ENCODE data around the gene RHEB. TPM values are rescaled to one million over a fixed set of nuclear protein-coding genes. Genes with fewer than 3 reads are reported as not detected.
A peak's percentile ranks its signal among the peaks of the same experiment; 100 is the strongest.

The RHEB gene
- total RNA-seq, 1 donor from 2014 or later, result 143 TPM

- Mint-ChIP-seq H3K27me3 (ENCODE audit: low read depth, unreplicated experiment) (no peaks in the 10 kb centered on the region), H3K4me1 (ENCODE audit: low read depth, unreplicated experiment) (peaks cover 53% of the 10 kb centered on the region)
Measured at GRCh38 chr7:151490456-151491105, 29.1 kb downstream of the RHEB start.

GRCh38 chr7:151489498-151489897 is 30.2 kb downstream of the RHEB start:
- Histone ChIP-seq H4K20me1 (ENCODE audit: insufficient read depth, low read length) (peaks cover 40% of the 10 kb centered on the region), H3K27ac (ENCODE audit: low read depth, low read length) (no peak overlapping the region), H3K4me1 (ENCODE audit: insufficient read depth, low read length) (peaks cover 35% of the 10 kb centered on the region), H3K27me3 (ENCODE audit: insufficient read depth, low read length) (no peaks in the 10 kb centered on the region), H3K4me2 (ENCODE audit: low read length) (no peak overlapping the region), H2AFZ (ENCODE audit: low read depth, low read length) (no peak overlapping the region), H3K4me3 (ENCODE audit: insufficient read depth, low read depth, low read length) (no peak overlapping the region), H3K9ac (ENCODE audit: low read length) (no peak overlapping the region), H3K9me3 (ENCODE audit: insufficient read depth, low read depth, low read length) (no peaks in the 10 kb centered on the region), H3K79me2 (ENCODE audit: insufficient read depth, low read length) (peaks cover 85% of the 10 kb centered on the region), H3K36me3 (ENCODE audit: insufficient read depth, low read length) (peaks cover 20% of the 10 kb centered on the region)
- Mint-ChIP-seq H3K27me3 (ENCODE audit: low read depth, unreplicated experiment) (no peaks in the 10 kb centered on the region), H3K9me3 (ENCODE audit: unreplicated experiment) (peaks cover 6% of the 10 kb centered on the region), H3K4me3 (ENCODE audit: unreplicated experiment) (no peak overlapping the region), H3K36me3 (ENCODE audit: low read depth, unreplicated experiment) (peaks cover 18% of the 10 kb centered on the region), H3K4me1 (ENCODE audit: low read depth, unreplicated experiment) (peaks cover 57% of the 10 kb centered on the region), H3K27ac (ENCODE audit: unreplicated experiment) (peak overlapping the region; percentile 87)
- no peak for FAIRE-seq
- no peak for TF ChIP-seq CTCF (IDR thresholded peaks at IDR 0.05; ENCODE audit: insufficient read depth, low read depth, low read length)
- TF ChIP-seq EZH2 (IDR thresholded peaks at IDR 0.05; ENCODE audit: insufficient read depth, low read length), result no peak
- DNase-seq (ENCODE audit: low read depth), result no peak

More at GRCh38 chr7:151490456-151491105, 29.1 kb downstream of the RHEB start:
- H3K4me2 ChIP-seq (ENCODE audit: low read length), result no peak overlapping the region
- H3K36me3 Mint-ChIP-seq (ENCODE audit: low read depth, unreplicated experiment), result peaks cover 13% of the 10 kb centered on the region
- TF ChIP-seq EZH2 (IDR thresholded peaks at IDR 0.05; ENCODE audit: insufficient read depth, low read length) (no peak), CTCF (IDR thresholded peaks at IDR 0.05; ENCODE audit: insufficient read depth, low read depth, low read length) (no peak)
- no peak overlapping the region for H3K4me3 Mint-ChIP-seq (ENCODE audit: unreplicated experiment)
- H3K36me3 ChIP-seq (ENCODE audit: insufficient read depth, low read length), result peaks cover 20% of the 10 kb centered on the region
- peaks cover 50% of the 10 kb centered on the region for H4K20me1 ChIP-seq (ENCODE audit: insufficient read depth, low read length)
- no peaks in the 10 kb centered on the region for H3K27me3 ChIP-seq (ENCODE audit: insufficient read depth, low read length)
- no peak overlapping the region for H3K27ac ChIP-seq (ENCODE audit: low read depth, low read length)
- peaks cover 6% of the 10 kb centered on the region for H3K9me3 Mint-ChIP-seq (ENCODE audit: unreplicated experiment)
- DNase-seq (ENCODE audit: low read depth) (peak; percentile 9), FAIRE-seq (no peak)
- no peaks in the 10 kb centered on the region for H3K9me3 ChIP-seq (ENCODE audit: insufficient read depth, low read depth, low read length)
- H3K4me3 ChIP-seq (ENCODE audit: insufficient read depth, low read depth, low read length), result no peak overlapping the region
- H2AFZ ChIP-seq (ENCODE audit: low read depth, low read length), result no peak overlapping the region
- peaks cover 91% of the 10 kb centered on the region for H3K79me2 ChIP-seq (ENCODE audit: insufficient read depth, low read length)
- H3K9ac ChIP-seq (ENCODE audit: low read length), result no peak overlapping the region
- peak overlapping the region; percentile 87 for H3K27ac Mint-ChIP-seq (ENCODE audit: unreplicated experiment)
- H3K4me1 ChIP-seq (ENCODE audit: insufficient read depth, low read length), result peaks cover 33% of the 10 kb centered on the region

- H3K4me3 Mint-ChIP-seq (ENCODE audit: unreplicated experiment), result no peak overlapping the region
- Histone ChIP-seq H3K9me3 (ENCODE audit: insufficient read depth, low read depth, low read length) (no peaks in the 10 kb centered on the region), H3K4me2 (ENCODE audit: low read length) (no peak overlapping the region), H3K27ac (ENCODE audit: low read depth, low read length) (no peak overlapping the region), H3K79me2 (ENCODE audit: insufficient read depth, low read length) (peaks cover 84% of the 10 kb centered on the region), H3K9ac (ENCODE audit: low read length) (no peak overlapping the region), H3K4me3 (ENCODE audit: insufficient read depth, low read depth, low read length) (no peak overlapping the region), H3K36me3 (ENCODE audit: insufficient read depth, low read length) (peaks cover 32% of the 10 kb centered on the region), H3K4me1 (ENCODE audit: insufficient read depth, low read length) (peaks cover 31% of the 10 kb centered on the region), H2AFZ (ENCODE audit: low read depth, low read length) (no peak overlapping the region), H3K27me3 (ENCODE audit: insufficient read depth, low read length) (no peaks in the 10 kb centered on the region), H4K20me1 (ENCODE audit: insufficient read depth, low read length) (peaks cover 35% of the 10 kb centered on the region)
- FAIRE-seq, result no peak
- H3K27me3 Mint-ChIP-seq (ENCODE audit: low read depth, unreplicated experiment), result no peaks in the 10 kb centered on the region
- peaks cover 4% of the 10 kb centered on the region for H3K9me3 Mint-ChIP-seq (ENCODE audit: unreplicated experiment)
- H3K4me1 Mint-ChIP-seq (ENCODE audit: low read depth, unreplicated experiment), result peaks cover 50% of the 10 kb centered on the region
- TF ChIP-seq CTCF (IDR thresholded peaks at IDR 0.05; ENCODE audit: insufficient read depth, low read depth, low read length), result no peak
- no peak for TF ChIP-seq EZH2 (IDR thresholded peaks at IDR 0.05; ENCODE audit: insufficient read depth, low read length)
- no peak for DNase-seq (ENCODE audit: low read depth)
- peaks cover 22% of the 10 kb centered on the region for H3K36me3 Mint-ChIP-seq (ENCODE audit: low read depth, unreplicated experiment)
- no peak overlapping the region for H3K27ac Mint-ChIP-seq (ENCODE audit: unreplicated experiment)
Measured at GRCh38 chr7:151488096-151488495, 31.6 kb downstream of the RHEB start.

Data from astrocyte (in vitro differentiated cells and primary cell).